LNCaP clone FGC (cell line): ENCODE results near the gene MTPN.

Experiments used
- DNase-seq: peaks from one replicate; pipeline ENCODE4 v3.0.0-alpha.2; 2011; ENCODE audit warnings: low read depth
- H3K4me3 ChIP-seq: 2 replicates; pipeline ENCODE4 v1.5.1; 2011; ENCODE audit warnings: mild to moderate bottlenecking, low read depth, low read length, control low read depth
- TF ChIP-seq, protein P1 (sequence below): IDR thresholded peaks from 2 replicates; pipeline ENCODE4 v1.5.1; 2012; ENCODE audit warnings: mild to moderate bottlenecking; ENCODE audit not compliant: control insufficient read depth, insufficient read depth; ENCODE audit errors: extremely low read depth

The MTPN gene, protein sequence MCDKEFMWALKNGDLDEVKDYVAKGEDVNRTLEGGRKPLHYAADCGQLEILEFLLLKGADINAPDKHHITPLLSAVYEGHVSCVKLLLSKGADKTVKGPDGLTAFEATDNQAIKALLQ

DNA sequence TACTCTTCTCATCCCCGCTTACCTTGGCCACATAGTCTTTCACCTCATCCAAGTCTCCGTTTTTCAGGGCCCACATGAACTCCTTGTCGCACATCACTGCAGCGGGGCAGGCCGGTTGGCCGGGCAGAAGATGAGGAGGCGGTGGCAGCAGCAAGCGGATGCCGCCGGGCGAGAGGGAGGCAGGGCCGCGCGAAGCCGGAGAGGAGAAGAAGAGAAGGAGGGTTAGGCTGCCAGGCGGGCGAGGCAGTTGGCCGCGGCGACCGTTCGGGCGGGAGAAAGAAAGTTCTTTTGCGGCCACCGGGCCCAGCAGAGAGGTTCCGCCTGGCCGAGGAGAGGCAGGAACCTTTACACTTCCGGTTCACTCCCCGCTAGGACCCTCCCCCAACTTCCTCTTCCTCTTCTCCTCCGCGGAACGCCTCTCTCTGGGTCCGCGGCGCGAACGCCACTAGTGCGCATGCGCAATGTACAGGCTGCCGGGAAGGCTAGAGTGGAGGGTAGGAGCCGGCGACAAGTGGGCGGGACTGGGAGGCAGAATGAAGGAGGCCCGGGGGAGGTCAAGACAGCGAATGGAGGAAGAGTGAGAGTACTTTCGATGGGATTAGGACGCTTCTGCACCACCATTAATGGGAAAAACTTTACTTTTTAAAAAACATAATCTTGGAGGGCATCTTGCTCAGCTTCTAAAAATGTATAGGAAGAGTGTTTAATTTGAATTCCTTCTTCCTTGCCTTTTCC lies at the start of gene MTPN:
TSS of gene MTPN (minus strand) at position 353 of the 735 bp plus-strand sequence. CDS start at position 94, 259 bp downstream.
- peak within 1 kb of the TSS; percentile 62 for H3K4me3 ChIP-seq
- peak; percentile 90 for DNase-seq
- TF ChIP-seq, protein P1, sequence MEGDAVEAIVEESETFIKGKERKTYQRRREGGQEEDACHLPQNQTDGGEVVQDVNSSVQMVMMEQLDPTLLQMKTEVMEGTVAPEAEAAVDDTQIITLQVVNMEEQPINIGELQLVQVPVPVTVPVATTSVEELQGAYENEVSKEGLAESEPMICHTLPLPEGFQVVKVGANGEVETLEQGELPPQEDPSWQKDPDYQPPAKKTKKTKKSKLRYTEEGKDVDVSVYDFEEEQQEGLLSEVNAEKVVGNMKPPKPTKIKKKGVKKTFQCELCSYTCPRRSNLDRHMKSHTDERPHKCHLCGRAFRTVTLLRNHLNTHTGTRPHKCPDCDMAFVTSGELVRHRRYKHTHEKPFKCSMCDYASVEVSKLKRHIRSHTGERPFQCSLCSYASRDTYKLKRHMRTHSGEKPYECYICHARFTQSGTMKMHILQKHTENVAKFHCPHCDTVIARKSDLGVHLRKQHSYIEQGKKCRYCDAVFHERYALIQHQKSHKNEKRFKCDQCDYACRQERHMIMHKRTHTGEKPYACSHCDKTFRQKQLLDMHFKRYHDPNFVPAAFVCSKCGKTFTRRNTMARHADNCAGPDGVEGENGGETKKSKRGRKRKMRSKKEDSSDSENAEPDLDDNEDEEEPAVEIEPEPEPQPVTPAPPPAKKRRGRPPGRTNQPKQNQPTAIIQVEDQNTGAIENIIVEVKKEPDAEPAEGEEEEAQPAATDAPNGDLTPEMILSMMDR: no peak

DNA sequence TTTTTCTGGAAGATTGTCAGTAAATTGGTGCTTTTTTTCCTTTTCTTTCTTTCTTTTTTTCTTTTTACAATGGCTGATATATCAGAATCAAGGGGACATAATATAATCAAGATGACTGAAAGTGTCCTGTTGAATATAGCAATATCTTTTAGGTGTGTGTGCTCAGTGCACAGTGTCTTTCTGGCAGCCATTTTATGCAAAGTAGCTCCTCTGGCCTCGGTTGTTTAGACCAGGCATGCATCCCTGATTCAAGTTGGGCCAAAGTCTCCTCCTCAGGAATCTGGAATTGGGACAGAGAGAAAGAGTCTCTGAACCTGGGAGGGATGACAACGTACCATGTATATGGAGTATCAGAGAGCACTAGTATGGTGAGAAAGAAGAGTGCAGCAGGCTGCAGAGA lies 49.0 kb upstream of the MTPN start:
- TF ChIP-seq, protein P1: no peak
- DNase-seq: no peak
- no peak overlapping the region for H3K4me3 ChIP-seq

DNA sequence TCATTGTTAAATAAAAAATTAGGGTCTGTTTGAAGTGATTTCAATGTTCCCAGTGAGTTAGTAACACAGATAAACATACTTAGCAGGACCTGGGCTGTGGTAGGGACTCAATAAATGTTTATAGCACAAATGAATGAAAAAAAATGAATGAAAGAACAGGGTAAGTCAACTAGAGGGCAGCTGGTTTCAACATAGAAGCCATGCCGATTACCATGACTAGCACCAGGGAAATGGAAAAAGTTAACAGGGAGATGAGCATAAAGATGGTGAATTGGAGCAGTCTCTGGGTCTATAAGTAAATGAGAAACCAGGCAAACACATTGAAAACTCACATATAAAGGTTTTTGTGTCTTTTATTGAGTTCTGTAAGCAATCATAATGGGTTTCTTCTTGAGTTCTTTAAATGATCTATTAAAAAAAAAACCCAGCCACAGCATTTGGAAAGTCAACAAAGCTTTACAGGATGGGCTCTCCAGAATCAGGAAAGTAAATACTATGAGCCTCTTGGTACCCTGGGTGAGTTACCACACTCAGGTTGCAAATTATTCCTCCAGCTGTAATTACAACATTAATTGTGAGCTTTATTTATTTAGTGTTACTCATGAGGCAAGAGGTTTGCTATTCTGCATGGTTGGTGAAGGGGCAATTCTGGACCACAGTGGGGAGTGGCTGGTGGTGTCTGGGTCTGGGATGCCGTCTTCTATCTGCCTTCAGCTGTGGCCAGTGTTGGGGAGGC lies 46.1 kb upstream of the MTPN start:
- TF ChIP-seq, protein P1: no peak
- no peak overlapping the region for H3K4me3 ChIP-seq
- peak; percentile 63 for DNase-seq

DNA sequence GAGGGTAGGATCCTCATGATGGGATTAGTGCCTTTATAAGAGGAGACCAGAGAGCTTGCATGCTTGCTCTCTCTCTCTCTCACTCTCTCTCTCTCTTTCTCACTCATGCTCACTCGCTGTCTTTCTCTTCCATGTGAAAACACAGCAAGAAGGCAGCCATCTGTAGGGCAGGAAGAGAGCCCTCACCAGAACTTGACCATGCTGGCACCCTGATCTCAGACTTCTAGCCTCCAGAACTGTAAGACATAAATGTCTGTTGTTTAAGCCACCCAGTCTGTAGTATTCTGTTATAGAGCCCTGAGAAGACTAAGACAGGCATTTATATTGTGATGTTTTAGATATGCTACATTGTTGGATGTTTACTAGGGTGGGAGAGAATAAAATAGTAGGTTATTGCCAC lies 43.4 kb upstream of the MTPN start:
- TF ChIP-seq, protein P1: no peak

DNA sequence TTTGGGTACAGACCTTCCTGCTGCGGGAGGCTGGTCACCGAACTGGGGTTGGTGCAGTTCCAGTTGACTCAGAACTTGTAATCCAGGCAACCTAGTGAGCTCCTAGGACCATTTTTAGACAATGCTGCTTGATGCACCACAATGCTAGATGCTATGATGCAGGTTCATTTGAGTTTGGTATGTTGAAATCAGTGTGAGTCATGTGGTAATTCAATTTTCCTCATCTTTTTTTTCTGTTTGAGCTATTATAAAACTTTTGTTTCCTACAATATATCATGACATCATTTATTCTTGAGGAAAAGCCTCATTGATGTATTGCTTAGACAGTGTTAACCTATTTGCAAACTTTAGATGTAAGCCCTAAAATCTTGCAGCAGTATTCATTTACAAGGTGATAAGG lies 40.9 kb upstream of the MTPN start:
- no peak for DNase-seq
- no peak overlapping the region for H3K4me3 ChIP-seq
- TF ChIP-seq, protein P1: no peak

More for the DNA sequence above, 43.4 kb upstream of the MTPN start:
- no peak for DNase-seq
- H3K4me3 ChIP-seq: no peak overlapping the region

DNA sequence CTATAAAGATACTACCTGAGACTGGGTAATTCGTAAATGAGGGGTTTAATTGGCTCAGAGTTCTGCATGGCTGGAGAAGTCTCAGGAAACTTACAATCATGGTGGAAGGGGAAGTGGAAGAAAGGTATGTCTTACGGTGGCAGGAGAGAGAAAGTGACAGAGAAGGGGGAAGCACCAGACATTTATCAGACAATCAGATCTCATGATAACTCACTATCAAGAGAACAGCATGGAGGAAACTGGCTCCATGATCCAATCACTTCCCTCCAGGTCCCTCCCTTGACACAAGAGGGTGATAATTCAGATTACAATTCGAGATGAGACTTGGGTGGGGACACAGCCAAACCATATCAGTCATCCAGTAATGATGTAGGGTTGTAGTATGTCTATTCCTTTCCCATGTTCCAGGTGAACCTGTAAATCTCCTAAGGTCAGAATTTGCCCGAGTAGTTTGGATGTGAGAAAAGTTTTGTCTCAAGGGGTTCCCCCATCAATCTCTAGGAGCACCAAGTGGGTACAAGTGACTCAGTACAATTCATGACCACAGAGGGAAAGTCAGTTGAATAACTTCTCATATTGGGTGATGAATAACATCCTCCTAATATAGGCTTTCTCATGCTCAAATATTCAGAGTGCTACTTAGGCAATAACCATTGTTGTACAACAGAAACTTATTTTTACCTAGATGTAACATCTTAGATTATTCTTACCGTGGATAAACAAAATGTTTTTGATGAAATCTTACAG lies 39.7 kb upstream of the MTPN start:
- TF ChIP-seq, protein P1: no peak
- no peak overlapping the region for H3K4me3 ChIP-seq
- DNase-seq: no peak
